NCI-H2107 (cell line): Measurements from ENCODE around the gene KCNQ2.

Source experiments
- DNase-seq: peaks from one replicate; lab custom pipeline; 2025; lab: John Stamatoyannopoulos, UW

KCNQ2 gene

DNA sequence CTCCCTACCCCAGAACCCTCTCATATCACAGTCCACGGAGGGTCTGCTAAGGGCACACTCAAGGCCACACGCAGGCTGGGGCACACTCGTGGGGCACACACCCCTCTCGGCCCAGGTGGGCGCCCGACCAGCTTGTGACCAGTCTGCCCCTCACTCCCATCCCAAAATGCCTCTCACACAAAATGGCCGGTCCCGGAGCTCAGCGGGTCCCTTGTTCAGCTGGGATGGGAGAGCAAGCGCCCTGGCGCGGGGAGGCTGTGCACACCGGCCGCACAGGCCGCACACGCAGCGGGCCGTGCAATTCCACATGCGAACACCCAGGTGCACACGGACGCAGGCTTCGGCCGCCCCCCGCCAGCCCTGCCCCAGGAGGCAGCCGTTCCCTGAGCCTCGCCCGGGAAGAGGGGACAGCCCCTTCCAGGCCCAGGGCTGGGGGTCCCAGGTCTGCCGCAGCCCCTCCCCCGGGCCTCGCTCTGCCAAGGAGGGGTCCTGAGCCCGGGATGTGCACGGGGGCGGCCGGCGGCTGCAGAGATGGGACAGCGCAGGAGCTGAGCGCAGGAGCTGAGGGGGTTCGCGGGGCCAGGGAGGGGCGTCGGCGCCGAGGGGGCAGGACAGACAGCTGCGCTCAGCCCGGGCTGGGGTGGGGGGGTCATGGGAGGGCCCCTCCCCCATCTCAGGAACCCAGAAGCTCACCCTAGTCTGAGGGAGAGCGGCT, 1.3 kb downstream of the KCNQ2 start:
- no peak for DNase-seq

DNA sequence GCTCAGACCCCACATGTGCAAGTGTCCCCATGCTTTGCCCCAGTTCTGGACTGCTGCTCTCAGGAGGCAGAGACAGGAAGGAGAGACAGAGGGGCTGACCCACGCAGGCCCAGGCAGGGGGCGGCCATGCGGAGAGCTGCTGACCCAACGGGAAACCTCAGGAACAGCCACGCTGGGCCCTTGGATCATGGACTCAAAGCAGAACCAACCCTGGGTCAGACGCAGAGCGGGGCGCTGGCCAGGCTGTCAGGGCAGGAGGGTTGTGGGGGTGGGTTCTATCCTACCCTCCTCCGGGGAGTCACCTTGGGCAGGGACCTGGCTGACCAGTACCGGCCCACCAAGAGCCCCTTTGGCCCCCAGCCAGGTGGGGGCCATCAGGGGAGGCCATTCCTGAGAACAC, 2.0 kb downstream of the KCNQ2 start:
- no peak for DNase-seq

DNA sequence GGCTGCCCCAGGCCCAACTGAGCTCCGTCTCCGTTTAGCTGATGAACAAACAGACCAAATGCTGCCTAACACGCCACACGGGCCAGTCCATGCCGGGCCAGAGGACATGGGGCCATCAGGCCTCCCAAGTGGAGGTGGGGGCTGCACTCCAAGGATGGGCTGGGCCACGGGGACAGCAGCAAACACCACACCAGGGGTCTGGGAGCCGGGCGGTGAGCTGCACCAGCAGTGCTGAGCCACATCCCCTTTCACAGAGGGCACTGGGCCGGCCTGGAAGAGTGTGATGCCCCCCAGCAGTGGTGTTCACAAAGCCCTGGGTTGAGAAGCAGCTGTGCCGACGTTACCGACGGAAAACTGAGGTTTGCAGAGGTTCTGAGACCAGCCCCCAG, 2.7 kb downstream of the KCNQ2 start:
- no peak for DNase-seq

DNA sequence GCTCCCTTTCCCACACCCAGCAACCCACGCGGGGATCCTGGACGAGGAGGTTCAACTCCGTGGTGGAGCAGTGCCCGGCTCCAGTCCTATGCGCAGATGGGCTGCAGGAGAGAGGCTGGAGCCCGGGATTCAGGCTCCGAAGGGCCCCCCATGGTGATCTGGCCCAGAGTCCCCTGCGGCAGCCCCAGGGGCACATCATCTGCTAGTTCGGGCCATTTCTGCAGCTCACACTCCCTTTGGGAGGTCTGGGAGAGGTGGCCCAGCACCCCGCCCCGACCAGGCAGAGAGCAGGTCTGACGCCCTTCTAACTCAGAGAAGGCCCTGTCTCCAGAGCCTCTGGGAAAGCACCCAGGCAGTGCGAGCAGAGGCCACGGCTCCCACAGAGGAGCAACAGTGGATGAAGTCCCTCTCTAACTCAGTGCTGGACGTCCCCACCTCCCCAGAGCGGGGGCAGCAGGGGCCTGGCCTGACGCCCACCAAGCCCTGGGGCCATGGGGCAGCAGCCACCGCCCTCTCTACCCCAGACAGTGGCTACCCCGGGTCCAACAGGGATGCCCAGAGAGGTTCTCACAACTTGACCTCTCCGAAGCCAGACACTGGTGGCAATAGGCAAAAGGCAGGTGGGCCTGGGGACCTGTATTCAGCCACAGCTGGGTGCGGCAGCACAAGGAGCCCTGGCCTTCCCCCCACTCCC, 3.3 kb downstream of the KCNQ2 start:
- no peak for DNase-seq

DNA sequence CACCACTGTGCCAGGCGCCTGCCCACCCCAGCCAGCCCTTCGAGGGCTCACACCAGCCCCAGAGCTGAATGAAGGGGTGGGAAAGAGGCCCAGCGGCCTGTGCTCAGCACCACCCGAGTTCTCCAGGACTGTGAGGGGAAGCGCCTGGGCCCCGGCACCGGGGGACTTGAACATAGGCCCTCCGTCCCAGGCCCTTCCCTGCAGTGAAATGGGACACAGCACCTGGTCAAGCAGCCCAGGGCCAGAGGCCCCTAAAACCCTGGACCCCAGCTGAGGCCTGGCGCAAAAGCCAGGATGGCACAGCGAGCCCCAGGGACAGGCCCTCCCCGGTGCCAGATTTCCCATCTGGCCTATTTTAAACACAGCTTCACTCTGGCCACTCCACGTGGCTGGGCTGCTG, 4.0 kb downstream of the KCNQ2 start:
- no peak for DNase-seq

DNA sequence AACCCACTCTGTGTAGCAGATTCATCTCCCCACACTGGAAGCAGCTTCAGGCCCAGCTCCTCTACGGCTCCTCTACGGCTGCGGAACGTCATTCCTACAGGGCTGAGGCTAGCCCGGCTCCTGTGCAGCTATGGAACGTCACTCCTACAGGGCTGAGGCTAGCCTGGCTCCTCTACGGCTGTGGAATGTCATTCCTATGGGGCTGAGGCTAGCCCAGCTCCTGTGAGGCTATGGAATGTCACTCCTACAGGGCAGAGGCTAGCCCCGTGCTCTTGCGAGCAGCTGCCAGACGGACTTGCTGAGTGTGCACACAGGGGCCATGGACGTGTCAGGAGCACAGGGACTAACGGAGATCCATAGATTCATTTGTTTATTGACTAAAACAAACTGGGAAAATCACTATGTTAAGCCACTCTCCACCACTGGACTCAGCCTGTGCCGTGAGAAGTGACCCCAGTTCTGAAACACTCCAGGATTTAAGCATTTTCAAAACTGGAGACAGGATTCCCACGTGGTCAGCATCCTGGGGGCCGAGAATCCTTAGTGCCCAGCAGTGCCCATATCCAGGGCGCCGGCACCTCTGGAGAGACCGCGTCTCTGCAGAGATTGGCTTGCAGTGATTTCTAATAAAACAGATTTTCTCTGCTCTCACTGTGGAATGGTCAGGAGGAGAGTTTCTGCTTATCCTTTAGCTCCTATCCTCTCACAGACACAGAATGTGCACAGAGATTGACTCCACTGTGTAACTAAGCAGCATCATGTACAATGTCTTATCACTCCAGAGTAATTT, 5.0 kb downstream of the KCNQ2 start:
- no peak for DNase-seq

DNA sequence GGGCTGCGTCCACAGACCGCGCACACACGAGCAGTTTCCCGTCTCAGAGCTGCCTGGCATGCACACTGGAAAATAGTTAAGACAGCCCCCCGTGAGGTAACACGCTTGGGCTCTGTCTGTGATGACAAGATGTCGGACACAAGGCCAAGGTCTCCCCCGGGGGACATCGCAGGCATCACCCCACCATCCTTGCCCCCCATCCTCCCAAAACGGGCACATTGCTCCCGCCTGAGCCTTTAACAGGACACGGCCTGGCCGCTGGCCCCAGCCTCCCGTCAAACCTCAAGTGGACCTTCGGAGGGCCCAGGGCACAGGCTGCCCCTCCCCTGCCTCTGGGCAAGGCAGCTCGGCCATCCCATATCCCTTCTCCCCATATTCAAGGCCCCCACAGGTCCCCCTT, 5.6 kb downstream of the KCNQ2 start:
- no peak for DNase-seq

DNA sequence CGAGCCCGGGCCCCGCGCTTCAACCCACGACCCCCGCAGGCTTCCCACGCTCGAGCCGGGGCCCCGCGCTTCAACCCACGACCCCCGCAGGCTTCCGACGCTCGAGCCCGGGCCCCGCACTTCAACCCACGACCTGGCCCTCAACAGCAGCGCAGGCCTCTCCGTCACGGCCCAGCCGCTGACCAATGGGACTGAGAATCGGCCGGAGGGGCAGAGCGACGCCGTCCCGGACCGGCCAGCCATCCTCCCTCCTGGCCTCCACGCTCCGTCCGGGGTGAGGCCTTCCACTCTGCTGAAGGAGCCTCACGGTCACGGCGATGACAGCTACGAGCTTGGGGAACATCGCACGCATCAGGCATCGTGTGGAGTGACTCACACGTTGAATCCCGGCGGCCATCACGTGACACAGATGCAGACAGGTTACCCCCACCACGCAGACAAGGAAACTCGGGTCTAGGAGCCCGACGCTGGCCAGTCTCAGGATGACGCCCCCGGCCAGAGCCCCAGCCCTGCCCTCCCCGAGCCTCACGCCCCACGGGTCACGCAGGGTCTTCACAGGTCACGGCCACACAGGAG, 6.1 kb downstream of the KCNQ2 start:
- DNase-seq = no peak

DNA sequence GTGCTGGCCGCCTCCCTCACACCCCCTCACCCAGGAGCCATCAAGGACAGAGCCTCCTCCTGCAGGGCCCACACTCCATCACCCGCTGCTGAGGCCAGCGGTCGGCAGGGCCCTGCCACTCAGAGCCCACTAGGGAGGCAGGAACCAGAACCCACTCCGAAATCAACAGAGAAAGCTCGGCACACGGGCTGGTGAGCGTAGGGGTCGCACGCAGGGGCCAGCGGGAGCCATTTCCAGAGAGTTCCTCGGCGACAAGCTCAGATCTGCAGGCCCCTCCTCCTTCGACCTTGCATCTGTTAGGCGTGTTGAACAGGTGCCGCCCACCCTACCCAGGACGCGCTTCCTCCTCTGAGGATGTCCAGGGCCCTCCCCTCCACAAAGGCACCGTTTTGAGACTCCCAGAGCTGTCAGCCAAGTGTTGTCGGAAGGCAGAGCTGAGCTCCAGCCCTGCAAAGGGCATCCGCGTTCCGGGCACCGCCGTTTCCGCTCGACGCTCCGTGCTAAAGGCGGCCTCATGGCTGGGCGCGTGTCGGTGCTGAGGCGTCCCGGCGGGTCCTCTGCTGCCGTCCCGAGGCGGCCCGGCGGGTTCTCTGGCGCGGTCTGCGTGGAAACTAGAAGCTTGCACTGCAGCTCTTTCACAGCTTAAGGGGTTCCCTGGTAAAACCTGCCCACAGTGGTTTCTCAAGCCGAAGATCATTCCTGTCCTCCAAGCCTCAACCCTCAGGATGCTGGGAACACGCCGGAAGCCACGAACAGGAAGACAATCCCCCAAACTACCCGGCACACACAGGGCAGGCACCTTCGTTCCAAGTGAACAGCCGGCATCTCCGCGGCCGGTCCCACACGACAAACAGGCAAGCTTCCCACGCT, 6.8 kb downstream of the KCNQ2 start:
- DNase-seq = no peak

DNA sequence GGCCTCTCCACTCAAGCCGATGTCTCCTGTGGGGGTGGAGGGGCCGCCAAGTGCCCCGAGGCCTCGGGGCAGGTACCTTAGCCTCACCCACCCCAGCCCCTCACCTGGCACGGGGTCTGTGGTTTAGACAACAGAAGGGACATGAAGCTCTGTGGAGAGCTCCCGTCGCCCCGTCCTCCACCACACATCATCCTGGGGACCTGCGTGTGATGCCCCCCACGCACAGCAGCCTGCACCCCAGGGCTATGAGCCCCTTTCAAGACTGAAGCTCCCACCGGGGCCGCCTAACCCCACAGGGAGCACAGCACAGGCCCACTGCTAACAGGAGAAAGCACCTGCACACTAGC, 8.2 kb downstream of the KCNQ2 start:
- DNase-seq = no peak

DNA sequence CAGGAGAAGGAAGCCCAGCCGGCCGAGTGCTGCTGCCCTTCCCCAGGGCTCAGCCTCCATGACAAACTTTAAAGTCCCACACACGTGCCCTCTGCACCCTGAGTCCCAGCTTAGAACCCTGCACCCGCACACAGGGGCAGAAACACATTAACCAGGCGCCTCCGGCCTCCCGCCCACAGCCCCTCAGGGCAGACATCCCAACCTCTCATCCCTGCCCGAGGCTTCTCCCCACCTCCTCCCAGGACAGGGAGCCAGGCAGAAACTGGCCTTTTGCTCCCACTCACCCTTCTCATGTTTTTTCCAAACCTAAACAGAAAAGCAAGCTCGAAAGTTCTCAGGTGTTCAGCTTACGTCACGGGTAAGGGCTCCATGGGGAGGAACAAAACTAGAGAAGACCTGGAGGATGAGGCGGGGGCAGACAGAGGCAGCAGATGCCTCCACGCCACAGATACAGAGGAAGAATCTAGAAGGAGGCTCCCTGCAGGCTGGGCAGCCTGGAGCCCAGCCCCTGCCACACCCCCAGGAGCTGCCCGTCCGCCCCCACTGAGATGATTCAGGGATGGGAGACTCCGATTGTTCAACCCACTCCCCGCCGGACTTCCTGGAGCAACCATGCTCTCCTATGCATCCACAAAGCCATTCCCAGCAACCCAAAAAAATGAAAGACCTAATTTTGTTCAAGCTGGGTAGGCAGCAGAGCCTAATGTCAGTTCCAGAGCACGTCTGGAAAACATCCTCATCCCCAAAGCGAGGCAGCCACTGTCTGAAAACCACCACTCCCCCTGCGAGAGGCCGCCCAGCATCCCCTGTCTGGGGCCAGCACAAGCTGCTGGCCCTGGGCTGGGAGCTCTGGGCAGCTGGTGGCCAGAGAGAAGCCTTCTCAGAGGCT, 8.8 kb downstream of the KCNQ2 start:
- no peak for DNase-seq

DNA sequence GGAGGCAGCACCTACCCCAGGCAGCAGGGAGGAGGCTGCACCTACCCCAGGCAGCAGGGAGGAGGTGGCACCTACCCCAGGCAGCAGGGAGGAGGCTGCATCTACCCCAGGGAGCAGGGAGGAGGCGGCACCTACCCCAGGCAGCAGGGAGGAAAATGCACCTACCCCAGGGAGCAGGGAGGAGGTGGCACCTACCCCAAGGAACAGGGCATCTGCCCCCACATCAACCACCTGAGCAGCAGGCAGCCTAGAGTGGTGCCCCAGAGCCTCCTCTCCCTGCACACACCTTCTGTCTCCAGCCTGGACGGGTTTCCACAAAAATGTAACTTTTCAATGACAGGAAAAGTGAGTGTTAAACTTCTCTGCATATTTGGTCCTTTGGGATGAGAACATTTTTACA, 10.2 kb downstream of the KCNQ2 start:
- no peak for DNase-seq

DNA sequence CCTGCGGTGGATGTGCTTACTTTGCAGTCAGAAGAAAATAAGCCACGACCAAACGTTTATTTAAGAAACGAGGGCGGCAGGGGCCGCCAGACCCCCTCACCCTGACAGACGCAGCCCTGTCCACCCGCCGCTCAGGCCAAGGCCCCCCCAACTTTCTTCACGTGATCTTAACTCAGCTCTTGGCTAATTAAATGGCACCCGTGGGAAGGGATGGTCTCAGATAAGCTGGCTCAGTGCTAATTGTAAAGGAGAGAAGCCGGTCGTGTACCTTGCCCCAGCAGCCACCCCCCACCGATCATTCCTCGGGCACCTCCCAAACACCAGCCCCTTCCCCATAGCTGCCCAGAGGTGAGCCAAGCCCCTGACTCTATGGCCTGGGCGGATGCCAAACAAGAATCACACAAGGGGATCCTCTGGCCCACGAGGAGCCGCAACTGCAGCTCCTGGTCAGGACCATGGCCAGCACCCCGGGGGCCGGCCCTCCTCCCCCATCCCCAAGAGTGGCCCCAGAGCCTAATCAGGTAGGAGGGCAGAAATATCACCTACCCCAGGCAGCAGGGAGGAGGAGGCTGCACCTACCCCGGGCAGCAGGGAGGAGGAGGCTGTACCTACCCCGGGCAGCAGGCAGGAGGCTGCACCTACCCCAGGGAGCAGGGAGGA, 11.2 kb downstream of the KCNQ2 start:
- DNase-seq = no peak

DNA sequence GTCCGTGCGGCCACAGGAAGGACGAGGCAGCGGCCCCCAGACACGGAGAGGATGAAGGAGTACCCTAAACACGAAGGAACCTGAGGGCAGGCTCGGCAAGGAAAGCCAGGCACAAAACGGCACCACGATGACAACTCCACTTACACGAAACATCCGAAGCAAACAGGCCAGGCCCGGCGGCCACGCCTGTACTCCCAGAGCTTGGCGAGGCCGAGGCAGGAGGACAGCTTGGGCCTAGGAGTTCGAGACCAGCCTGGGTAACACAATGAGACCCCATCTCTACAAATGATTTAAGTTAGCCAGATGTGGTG, 13.4 kb downstream of the KCNQ2 start:
- no peak for DNase-seq

DNA sequence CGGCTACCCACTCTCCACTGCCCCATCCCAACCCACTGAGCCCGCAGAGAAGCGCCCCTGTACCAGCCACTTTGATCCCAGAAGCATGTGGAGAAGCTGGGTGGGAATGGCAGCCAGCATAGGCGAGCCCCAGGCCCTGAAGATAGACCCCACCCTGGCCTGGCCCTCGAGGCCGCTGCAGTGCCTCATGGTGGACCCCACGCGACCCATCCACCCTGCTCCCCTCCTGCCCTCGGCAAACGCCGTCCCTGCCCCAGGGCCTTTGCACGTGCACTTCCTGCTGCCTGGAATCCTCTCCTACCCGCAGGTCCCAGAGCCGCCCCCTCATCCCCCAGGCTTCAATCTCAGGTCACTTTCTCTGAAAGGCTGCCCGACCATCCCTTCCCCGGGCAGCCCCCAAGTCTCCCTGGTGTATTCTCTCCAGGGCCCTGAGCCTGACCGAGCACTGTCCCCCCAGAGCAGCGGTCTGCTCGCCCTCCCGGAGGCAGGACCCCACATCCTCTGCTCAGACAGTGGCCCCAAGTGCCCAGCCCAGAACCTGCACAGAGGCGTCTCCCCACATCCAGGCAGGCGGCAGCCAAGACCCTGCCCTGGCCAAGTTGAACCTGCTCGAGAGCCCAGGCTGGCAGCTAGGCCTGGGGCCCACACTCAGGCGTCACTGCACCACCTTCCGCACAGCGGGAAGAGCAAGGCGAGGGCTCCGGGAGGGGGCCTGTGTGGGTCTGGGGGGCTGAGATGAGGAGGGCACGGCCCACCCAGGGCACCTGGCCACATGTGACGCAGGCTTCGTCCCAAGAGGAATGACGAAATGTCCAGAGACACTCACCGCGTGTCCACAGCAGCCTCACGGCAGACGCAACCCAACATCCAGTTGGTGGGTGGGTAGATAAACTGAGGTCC, 14.0 kb downstream of the KCNQ2 start:
- no peak for DNase-seq

DNA sequence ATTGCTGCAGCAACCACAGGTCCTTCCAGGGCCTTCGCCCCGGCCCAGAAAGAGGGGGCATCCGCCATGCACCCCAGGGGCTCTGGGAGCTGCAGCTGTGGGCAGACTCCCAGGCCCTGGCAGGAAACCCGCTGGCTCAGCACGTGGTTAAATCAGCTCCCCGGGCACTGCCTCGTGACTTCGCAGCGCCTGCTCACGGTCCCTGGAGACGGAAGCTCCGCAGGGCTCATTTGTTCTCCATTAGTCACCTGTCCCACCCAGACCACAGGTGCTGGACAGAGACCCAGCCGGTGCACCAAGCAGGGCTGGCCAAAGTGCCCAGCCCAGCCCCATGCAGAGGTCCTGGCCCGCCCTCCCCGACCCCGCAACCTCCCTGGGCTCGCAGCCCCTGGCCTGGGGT, 14.7 kb downstream of the KCNQ2 start:
- DNase-seq = peak; percentile 88

DNA sequence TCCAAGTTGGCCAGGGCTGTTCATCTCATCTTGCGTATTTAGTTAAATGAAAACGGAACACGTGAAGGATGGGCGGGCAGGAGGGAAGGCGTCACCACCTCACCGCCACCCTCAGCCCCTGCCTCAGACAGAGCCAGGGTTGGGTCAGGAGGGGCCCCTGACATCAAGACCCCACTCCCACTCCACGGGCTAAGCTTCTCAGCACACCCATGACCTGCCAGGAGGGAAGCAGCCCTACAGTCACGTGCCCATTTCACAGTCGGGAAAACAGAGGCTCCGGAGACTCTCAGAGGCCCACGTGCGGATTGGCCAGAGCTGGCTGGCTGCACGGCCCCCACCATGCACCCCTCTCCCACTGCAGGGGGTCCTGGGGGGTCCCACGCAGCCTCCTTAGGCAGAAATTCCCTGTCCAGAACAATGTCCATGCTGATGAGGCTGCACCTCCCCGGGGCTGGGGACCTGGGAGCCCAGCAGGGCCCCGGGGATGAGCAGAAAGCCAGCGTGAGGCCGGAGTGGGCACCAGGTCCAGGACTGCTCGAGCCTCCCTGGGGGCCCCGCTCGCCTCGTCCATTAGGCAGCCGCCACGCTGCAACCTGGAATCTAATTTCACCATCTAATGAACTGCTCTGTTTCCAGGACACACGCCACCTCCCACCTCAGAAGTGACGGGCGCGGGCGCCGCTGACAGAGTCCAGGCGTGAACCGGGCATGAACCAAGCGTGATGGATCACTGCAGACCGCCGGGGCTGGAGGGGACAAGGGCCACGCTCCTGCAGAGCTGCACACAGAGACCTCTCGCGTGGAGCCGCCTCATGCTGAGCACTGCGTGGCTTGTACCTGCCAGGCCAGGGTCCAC, 15.8 kb downstream of the KCNQ2 start:
- DNase-seq = no peak

DNA sequence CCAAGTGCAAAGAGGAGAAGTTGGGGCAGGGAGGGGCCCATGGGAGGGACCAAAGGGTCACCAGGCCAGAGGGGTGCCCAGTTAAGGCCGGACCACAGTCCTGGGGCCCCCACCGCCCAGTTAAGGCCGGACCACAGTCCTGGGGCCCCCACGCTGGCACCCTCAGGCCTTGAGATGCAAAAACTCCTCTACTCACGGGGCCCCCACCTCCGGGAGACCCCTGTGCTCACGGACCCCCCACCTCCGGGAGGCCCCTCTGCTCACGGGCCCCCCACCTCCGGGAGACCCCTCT, 16.9 kb downstream of the KCNQ2 start:
- no peak for DNase-seq
